Hematopoietic multipotent progenitor cell treated with erythropoietin and hydrocortisone succinate and interleukin-3 and kit ligand, for 6 days (in vitro differentiated cells): ENCODE data around the gene STIMATE.

Source experiments
- DNase-seq: peaks from one replicate; pipeline ENCODE4 v3.0.0-alpha.2; 2015

Gene STIMATE

GRCh38 chr3:52788890-52789745, 108.2 kb downstream of the STIMATE start:
- DNase-seq: no peak

GRCh38 chr3:52787672-52788625, 109.4 kb downstream of the STIMATE start:
- no peak for DNase-seq

DNA sequence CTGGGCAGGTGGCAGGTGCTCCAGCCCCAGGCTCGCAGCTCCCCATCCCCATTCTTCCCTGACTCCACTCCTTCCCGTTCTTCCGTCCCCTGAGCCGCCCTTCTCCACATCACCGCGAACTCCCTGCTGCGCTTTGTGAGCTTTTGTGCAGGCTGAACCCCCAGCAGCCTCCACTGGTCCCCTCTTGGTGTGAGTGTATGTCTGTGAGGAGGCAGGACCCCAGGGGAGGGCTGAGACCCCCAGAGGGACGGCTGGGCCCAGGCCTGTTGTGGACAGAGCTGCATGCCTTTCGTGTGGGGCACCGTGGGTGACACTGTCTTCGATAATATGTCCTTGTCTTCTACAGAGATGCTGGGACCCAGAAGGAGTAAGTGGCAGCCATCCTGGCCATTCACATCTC, 110.1 kb downstream of the STIMATE start:
- no peak for DNase-seq
